GM12878 (cell line): ENCODE measurements around the gene ALDH1L1. TPM values are rescaled to one million over a fixed set of nuclear protein-coding genes. Genes with fewer than 3 reads are reported as not detected.

Experiments
- BRCA1 ChIP-seq: IDR thresholded peaks from 2 replicates; pipeline ENCODE4 v1.6.1; 2011; ENCODE audit warnings: low read depth, low read length, improper control_type of control experiment
- CUX1 ChIP-seq: IDR thresholded peaks from 2 replicates; pipeline ENCODE4 v1.6.1; 2012; ENCODE audit warnings: improper control_type of control experiment, low read depth, low read length; ENCODE audit not compliant: insufficient replicate concordance
- DPF2 ChIP-seq: fragments of 450-650 bp; IDR thresholded peaks from 2 replicates; pipeline ENCODE4 v1.6.1; 2017; ENCODE audit warnings: mild to moderate bottlenecking
- ETV6 ChIP-seq, 2 experiments: fragments of 450-650 bp in 1 of 2; IDR thresholded peaks in 1 of 2; conservative IDR thresholded peaks in 1 of 2; 2 replicates each; pipeline ENCODE4 v1.6.1; 2014; ENCODE audit warnings: antibody characterized with exemption in 1 of 2, borderline replicate concordance in 1 of 2, low read depth in 1 of 2, mild to moderate bottlenecking in 1 of 2, moderate library complexity in 1 of 2
- EZH2 ChIP-seq: IDR thresholded peaks from 2 replicates; pipeline ENCODE4 v1.6.1; 2012; ENCODE audit warnings: low read depth, mild to moderate bottlenecking, control low read depth, inconsistent platforms, low read length, borderline replicate concordance; ENCODE audit not compliant: control insufficient read depth
- HSF1 ChIP-seq: fragments of 150-350 bp; IDR thresholded peaks from 2 replicates; pipeline ENCODE4 v1.6.1; 2014; ENCODE audit warnings: mild to moderate bottlenecking, low read depth, low read length
- JUND ChIP-seq: IDR thresholded peaks from 2 replicates; pipeline ENCODE4 v1.6.1; 2012; ENCODE audit warnings: low read depth, mild to moderate bottlenecking, low read length, improper control_type of control experiment, moderate library complexity
- MYC ChIP-seq: IDR thresholded peaks from 2 replicates; pipeline ENCODE4 v1.6.1; 2011; ENCODE audit warnings: mild to moderate bottlenecking, low read length, moderate library complexity, inconsistent platforms; ENCODE audit not compliant: insufficient read depth, insufficient replicate concordance, insufficient read length, severe bottlenecking
- NFYB ChIP-seq: IDR thresholded peaks from 2 replicates; pipeline ENCODE4 v1.6.1; 2011; ENCODE audit warnings: low read depth, mild to moderate bottlenecking, low read length, improper control_type of control experiment, moderate library complexity; ENCODE audit not compliant: insufficient read depth
- PAX5 ChIP-seq: IDR thresholded peaks from 2 replicates; pipeline ENCODE4 v1.6.1; 2011; ENCODE audit warnings: low read depth, low read length, borderline replicate concordance
- PBX3 ChIP-seq: IDR thresholded peaks from 2 replicates; pipeline ENCODE4 v1.6.1; 2011; ENCODE audit warnings: mild to moderate bottlenecking, low read depth, low read length, moderate library complexity; ENCODE audit not compliant: insufficient replicate concordance
- RAD51 ChIP-seq: fragments of 450-650 bp; IDR thresholded peaks from 2 replicates; pipeline ENCODE4 v1.6.1; 2016; ENCODE audit warnings: moderate library complexity, mild to moderate bottlenecking, inconsistent platforms
- SUZ12 ChIP-seq: fragments of 200-600 bp; sonication (generic); IDR thresholded peaks from one replicate; pipeline ENCODE4 v1.6.1; 2018; ENCODE audit warnings: antibody characterized with exemption, mild to moderate bottlenecking; ENCODE audit not compliant: unreplicated experiment
- TCF3 ChIP-seq: IDR thresholded peaks from 2 replicates; pipeline ENCODE4 v1.6.1; 2012; ENCODE audit warnings: low read depth, mild to moderate bottlenecking, low read length, borderline replicate concordance; ENCODE audit not compliant: insufficient read depth
- WRNIP1 ChIP-seq: IDR thresholded peaks from 2 replicates; pipeline ENCODE4 v1.6.1; 2011; ENCODE audit warnings: low read depth, low read length, improper control_type of control experiment, borderline replicate concordance
- ZBTB40 ChIP-seq: fragments of 450-650 bp; IDR thresholded peaks from 2 replicates; pipeline ENCODE4 v1.6.1; 2016; ENCODE audit warnings: mild to moderate bottlenecking, moderate library complexity, borderline replicate concordance
- polyA plus RNA-seq, 11 experiments: library from polyadenylated mRNA; depleted of rRNA in 4 of 11; unstranded in 6 of 11; stranded (reverse) in 5 of 11; fragments of >200 nt; fragmentation: Nextera tagmentation in 4 of 11; fragmentation: Illumina TruSeq in 1 of 11; extraction: Ambion mirVana in 4 of 11; extraction: Trizol in 1 of 11; gene quantifications; 1 replicate in 1 of 11; 2 replicates in 10 of 11; pipeline versions ENCODE4 v1.2.1 to v1.2.3, GENCODE V29; 2011 to 2016; ENCODE audit warnings: inconsistent platforms in 2 of 11, missing spikeins in 2 of 11, low read depth in 1 of 11
- total RNA-seq, 4 experiments: library from RNA; depleted of rRNA in 3 of 4; stranded (reverse); fragments of >200 nt in 3 of 4; fragmentation: Illumina TruSeq in 1 of 4; extraction: Trizol in 1 of 4; gene quantifications; 2 replicates each; pipeline versions ENCODE4 v1.2.1 to v1.2.3, GENCODE V29; 2013 to 2021

The ALDH1L1 gene
- total and polyA plus RNA-seq, 10 of the 15 experiments (the other 5 are each of a cell fraction or from before 2014, with no cell fraction given) = 0.04 to 18.2 (median 0.45) TPM

- no peak for TF ChIP-seq CUX1
- TF ChIP-seq DPF2 = no peak
- TF ChIP-seq PBX3 = no peak
- no peak for TF ChIP-seq JUND
- no peak for TF ChIP-seq RAD51
- no peak for TF ChIP-seq NFYB
- TF ChIP-seq HSF1 = no peak
- TF ChIP-seq TCF3 = no peak
- no peak for TF ChIP-seq PAX5
- TF ChIP-seq ZBTB40 = no peak
- no peak for TF ChIP-seq BRCA1
- TF ChIP-seq ETV6 (conservative IDR thresholded peaks at IDR 0.05 in 1 of 2, IDR thresholded peaks at IDR 0.05 in 1 of 2; ENCODE audit: borderline replicate concordance in 1 of 2, low read depth in 1 of 2) = no peak
- no peak for TF ChIP-seq MYC
- no peak for TF ChIP-seq WRNIP1
- no peak for TF ChIP-seq SUZ12
- TF ChIP-seq EZH2 = no peak
Observed at GRCh38 chr3:126070146-126070545, 110.2 kb downstream of the ALDH1L1 start (continued).
